Left ventricle myocardium inferior (tissue), 1 donor: Measurements from ENCODE around the gene DCDC1. TPM values are rescaled to one million over a fixed set of nuclear protein-coding genes. Genes with fewer than 3 reads are reported as not detected.

Experiments
- DNase-seq: peaks from one replicate; pipeline ENCODE4 v3.0.0-alpha.2; 2020
- H3K27ac ChIP-seq: fragments of 200-600 bp; replicated peaks from 2 replicates; pipeline ENCODE4 v1.8.0; 2021
- H3K27me3 ChIP-seq: fragments of 200-600 bp; 2 replicates; pipeline ENCODE4 v1.8.0; 2021; ENCODE audit warnings: low read depth
- H3K36me3 ChIP-seq: fragments of 200-600 bp; 2 replicates; pipeline ENCODE4 v1.8.0; 2021
- H3K4me1 ChIP-seq: fragments of 200-600 bp; 2 replicates; pipeline ENCODE4 v1.8.0; 2021
- H3K4me3 ChIP-seq: fragments of 200-600 bp; 2 replicates; pipeline ENCODE4 v1.8.0; 2021; ENCODE audit warnings: mild to moderate bottlenecking, moderate library complexity
- H3K9me3 ChIP-seq: fragments of 200-600 bp; replicated peaks from 2 replicates; pipeline ENCODE4 v1.8.0; 2021
- CTCF ChIP-seq: fragments of 200-600 bp; IDR thresholded peaks from 2 replicates; pipeline ENCODE4 v1.8.0; 2021; ENCODE audit warnings: antibody characterized with exemption, mild to moderate bottlenecking, borderline replicate concordance
- intact Hi-C: fragments of 100-400 bp; cut with micrococcal nuclease; formaldehyde crosslinking; loops from one replicate; pipeline ENCODE4 v1.11.0; 2022
- total RNA-seq: library from RNA; stranded (reverse); fragmentation: NEBNext Ultra II Directional; extraction: Animal tissue kit (Norgen Biotek cat#: 25700); gene quantifications from one replicate; pipeline ENCODE4 v1.2.1, GENCODE V29; 2021
- donor health status: DM: no; HTN: yes; CAD: no; lungs with severe emphysema.

DCDC1 gene
- total RNA-seq, 1 donor from 2014 or later = not detected

GRCh38 chr11:30916764-30917163 is 452.8 kb downstream of the DCDC1 start:
- no peaks in the 10 kb centered on the region for H3K9me3 ChIP-seq
- DNase-seq = no peak
- H3K36me3 ChIP-seq = no peaks in the 10 kb centered on the region
- H3K4me3 ChIP-seq = no peak overlapping the region
- intact Hi-C loops = loop anchor here (5.0 kb wide), 2 partner anchors 59 to 569 kb away; no protein-coding TSS in a partner anchor
- H3K4me1 ChIP-seq = no peaks in the 10 kb centered on the region
- H3K27ac ChIP-seq = no peak overlapping the region
- TF ChIP-seq CTCF = no peak
- peaks cover 5% of the 10 kb centered on the region for H3K27me3 ChIP-seq

GRCh38 chr11:30914143-30914762 is 455.3 kb downstream of the DCDC1 start:
- peak; percentile 45 for DNase-seq
- H3K9me3 ChIP-seq = no peaks in the 10 kb centered on the region
- intact Hi-C loops = no loop called here
- no peaks in the 10 kb centered on the region for H3K27me3 ChIP-seq
- H3K36me3 ChIP-seq = no peaks in the 10 kb centered on the region
- H3K4me1 ChIP-seq = no peaks in the 10 kb centered on the region
- peak; percentile 76 for TF ChIP-seq CTCF
- no peak overlapping the region for H3K4me3 ChIP-seq
- no peak overlapping the region for H3K27ac ChIP-seq

GRCh38 chr11:30911247-30911646 is 458.3 kb downstream of the DCDC1 start:
- no peaks in the 10 kb centered on the region for H3K27me3 ChIP-seq
- TF ChIP-seq CTCF = no peak
- H3K9me3 ChIP-seq = no peaks in the 10 kb centered on the region
- no peaks in the 10 kb centered on the region for H3K36me3 ChIP-seq
- no peaks in the 10 kb centered on the region for H3K4me1 ChIP-seq
- no peak for DNase-seq
- H3K4me3 ChIP-seq = no peak overlapping the region
- H3K27ac ChIP-seq = no peak overlapping the region
- intact Hi-C loops = no loop called here

- Histone ChIP-seq H3K36me3 (no peaks in the 10 kb centered on the region), H3K9me3 (no peaks in the 10 kb centered on the region), H3K4me3 (no peak overlapping the region), H3K4me1 (no peaks in the 10 kb centered on the region), H3K27ac (no peak overlapping the region), H3K27me3 (no peaks in the 10 kb centered on the region)
- intact Hi-C loops = no loop called here
- DNase-seq = no peak
- no peak for TF ChIP-seq CTCF
Measured at GRCh38 chr11:30908857-30909256, 460.7 kb downstream of the DCDC1 start.

- DNase-seq = no peak
- Histone ChIP-seq H3K27me3 (no peaks in the 10 kb centered on the region), H3K4me3 (no peak overlapping the region), H3K4me1 (no peaks in the 10 kb centered on the region), H3K36me3 (no peaks in the 10 kb centered on the region), H3K9me3 (no peaks in the 10 kb centered on the region), H3K27ac (no peak overlapping the region)
- intact Hi-C loops = no loop called here
- TF ChIP-seq CTCF = no peak
Measured at GRCh38 chr11:30908272-30908671, 461.3 kb downstream of the DCDC1 start.
